GM19438 (cell line): Measurements from ENCODE around the gene PPCS.
"Not testable (repeated sequence)": the region's sequence is repeated elsewhere in the genome, so short reads cannot be mapped to it uniquely, and the experiment has no call there.

Experiments
- ATAC-seq: cut with Tn5 transposase; IDR thresholded peaks from one replicate; pipeline ENCODE4 v1.9.1; 2021; ENCODE audit warnings: low read depth; ENCODE audit not compliant: unreplicated experiment

Gene PPCS

GRCh38 chr1:42449256-42449655 is 7.1 kb upstream of the PPCS start:
- ATAC-seq, result no peak

DNA sequence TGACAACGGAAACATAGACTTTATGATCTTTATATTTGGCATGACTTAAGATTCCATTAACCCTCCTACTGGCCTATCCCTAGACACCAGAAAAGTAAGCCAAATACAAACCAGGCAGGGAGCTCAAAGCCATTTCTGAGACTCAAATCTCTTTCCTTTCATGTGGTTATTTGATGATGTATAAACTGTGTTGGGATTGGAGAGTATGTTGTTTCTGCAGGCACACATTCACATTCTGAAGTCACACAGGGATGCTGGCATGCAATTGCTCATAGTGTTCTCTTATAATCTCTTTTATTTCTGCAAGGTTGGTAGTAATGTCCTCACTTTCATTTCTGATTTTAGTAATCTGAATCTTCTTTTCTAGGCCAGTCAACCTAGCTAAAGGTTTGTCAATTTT is 6.3 kb upstream of the PPCS start:
- ATAC-seq, result no peak

DNA sequence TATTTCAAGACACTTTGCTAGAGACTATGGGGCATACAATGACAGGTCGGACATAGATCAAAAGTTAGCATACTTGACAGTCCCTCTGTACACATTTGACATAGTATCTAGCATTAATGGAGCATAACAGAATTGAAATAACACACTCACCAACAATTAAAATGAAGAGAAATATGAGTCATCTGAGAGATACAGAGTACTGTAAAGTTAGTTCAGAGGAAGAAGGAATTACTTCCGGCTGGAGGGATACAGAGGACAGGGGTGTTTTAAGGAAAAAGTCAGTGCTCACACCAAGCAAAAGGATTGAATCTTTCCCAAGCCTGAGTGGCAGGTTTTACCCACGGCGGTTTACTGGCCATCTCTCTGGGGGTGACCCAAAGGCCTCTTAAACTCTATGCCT is 3.0 kb upstream of the PPCS start:
- ATAC-seq, result no peak

DNA sequence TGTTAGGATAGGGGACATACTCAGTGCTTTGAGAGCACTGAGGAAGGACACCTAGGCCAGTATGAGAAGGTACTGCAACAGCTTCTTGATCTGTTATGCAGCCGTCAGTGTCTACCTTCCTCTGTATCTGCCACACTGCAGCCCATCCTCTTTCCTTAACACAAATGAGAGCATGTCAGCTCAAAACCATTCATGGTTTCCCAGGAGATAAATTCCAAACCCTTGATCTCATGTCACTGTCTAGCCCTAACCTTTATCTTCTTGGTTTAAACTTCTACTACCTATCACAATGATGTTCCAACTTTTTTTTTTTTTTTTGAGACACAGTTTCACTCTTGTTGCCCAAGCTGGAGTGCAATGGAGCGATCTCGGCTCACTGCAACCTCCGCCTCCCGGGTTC is 1.9 kb upstream of the PPCS start:
- ATAC-seq, result no peak

DNA sequence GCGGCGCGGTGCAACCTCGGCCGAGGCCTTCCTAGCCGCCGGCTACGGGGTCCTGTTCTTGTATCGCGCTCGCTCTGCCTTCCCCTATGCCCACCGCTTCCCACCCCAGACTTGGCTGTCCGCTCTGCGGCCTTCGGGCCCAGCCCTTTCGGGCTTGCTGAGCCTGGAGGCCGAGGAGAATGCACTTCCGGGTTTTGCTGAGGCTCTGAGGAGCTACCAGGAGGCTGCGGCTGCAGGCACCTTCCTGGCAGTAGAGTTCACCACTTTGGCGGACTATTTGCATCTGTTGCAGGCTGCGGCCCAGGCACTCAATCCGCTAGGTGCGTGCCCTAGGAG is 379 bp downstream of the PPCS start:
- ATAC-seq, result peak; percentile 52

- no peak for ATAC-seq
Observed at GRCh38 chr1:42461196-42461595, 4.9 kb downstream of the PPCS start.

DNA sequence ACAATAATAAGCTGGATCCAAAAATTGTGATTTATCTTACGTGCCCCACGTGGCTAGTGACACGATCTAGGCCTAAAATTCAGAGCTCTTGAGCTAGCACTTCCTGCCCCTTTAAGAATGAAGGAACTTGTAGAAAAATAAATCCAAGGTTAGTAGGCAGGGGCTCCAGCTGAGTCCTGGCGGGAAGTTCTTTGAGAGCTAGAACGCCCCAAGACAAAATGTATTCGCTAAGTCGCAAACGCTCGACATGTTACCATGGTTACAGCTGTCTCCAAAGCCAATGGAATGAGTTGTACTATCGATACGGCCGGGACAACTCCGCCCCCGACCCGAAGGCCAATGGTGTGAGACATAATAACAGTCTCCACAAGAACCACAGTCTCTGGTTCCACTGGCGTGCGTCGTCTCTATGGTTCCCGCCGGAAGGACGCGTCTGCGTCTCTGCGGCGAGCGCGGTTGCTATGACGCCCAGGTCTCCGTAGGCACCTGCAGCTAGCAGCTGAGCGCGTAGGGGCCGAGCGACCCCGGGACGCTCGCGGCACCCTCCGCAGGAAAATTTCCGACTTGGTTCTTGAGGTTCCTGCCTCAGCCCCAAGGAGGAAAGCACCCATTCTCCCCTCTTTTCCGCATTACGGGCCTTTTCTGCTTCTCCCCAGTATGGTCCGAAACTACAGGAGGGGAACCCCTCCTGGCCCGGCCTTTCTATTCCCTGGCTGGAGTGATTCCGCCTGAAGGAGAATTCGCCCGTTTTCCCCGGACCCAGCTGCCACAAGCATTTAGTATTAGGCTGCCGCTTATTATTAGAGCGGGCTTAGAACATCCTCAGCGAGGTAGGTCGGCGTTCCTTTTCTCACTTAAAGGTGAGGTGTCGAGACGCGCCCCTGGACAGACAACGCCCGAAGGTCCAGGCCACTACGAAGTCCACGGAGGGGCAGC is 6.8 kb downstream of the PPCS start, which contains the start of gene CCDC30:
Gene CCDC30 (plus strand): TSS at position 459 of the 936 bp plus-strand sequence. CDS start 17,266 bp downstream, outside the sequence.
- ATAC-seq, result peak; percentile 100

DNA sequence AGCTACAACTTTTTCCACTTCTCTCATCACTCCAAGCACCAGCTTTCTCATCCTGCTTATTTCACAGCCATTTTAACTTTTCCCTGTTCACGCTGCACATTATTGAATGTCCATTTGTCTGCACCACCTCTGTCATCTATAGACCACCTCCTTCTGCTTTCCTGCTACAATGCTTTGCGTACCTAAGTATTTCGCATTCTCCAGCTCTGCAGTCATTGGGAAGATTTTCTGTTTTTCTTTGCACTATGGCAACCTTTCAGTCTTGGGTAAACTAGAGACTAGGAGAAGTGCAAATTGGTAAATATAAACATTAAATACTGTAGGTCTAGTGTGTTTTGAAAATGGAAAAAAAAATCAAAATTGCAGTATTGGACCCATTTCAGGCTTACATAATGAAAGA is 7.6 kb downstream of the PPCS start:
- no peak for ATAC-seq

DNA sequence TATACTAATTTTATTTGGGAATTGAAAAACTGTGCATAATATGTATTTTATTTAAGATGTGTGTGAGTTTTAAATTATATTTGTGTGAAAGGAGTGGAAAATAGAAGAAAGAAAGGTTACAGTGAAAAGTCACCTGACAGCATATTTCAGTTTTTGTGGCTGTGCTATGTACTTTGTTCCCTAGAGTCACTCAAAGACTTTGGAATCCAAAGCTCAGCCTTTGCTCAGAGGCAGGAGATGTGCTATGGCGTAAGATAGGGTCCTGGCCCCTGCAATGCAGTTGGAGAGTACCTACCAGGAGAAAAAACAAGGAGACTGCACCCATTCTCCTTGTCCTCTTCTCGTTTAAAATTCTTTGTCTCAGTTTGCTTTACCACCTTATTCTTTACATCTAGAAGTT is 9.7 kb downstream of the PPCS start:
- no peak for ATAC-seq

DNA sequence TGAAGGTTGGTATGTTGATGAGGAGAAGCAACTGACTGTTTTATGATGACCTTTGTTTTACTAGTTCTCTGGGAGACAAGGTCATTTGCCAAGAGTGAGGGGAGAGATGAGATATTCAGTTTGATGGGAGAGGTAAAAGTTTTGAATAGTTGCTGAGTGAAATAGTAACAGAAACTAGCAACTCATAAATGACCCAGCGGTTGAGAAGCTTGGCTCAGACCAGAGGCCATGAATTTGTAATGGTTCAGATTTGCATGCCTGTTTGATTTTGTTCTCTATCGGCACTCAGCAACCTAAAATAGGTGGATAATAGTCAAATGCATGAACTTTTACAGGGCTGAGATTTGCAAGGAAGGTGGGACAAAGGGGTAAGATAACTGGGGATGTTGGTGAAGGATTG is 13.4 kb downstream of the PPCS start:
- no peak for ATAC-seq

GRCh38 chr1:42476605-42477004 is 20.3 kb downstream of the PPCS start:
- no peak for ATAC-seq

DNA sequence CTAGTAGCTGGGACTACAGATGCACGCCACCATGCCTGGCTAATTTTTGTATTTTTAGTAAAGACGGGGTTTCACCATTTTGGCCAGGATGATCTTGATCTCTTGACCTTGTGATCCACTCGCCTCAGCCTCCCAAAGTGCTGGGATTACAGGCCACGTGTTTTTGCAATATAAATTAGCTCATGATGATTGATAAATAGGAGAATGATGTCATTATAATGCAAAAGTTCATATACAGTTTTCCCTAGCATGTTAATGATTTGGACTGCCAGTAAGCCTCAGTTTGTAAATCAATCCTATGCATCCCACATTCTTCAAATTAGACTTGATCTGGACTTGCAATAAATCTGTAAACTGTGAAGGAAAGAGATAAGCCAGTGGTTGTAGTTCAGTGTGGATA is 21.0 kb downstream of the PPCS start:
- not testable (repeated sequence) for ATAC-seq

DNA sequence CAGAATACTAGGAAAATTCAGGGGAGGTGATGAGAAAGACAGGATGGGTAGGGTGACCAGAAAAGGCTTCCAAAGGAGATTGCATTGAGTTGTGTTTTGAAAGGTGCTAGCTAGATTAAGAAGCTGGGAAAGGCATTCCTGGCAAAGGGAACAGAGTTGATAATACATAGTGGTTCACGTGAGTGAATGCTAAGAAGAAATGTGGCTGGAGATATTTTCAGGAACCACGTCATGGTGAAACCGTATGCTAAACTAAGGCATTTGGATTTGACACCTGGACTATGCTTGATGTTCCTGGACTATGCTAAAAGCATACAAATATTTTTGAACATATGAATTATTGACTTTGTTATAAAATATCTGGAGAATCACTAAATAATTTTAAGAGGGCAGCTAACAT is 21.4 kb downstream of the PPCS start:
- ATAC-seq, result no peak

DNA sequence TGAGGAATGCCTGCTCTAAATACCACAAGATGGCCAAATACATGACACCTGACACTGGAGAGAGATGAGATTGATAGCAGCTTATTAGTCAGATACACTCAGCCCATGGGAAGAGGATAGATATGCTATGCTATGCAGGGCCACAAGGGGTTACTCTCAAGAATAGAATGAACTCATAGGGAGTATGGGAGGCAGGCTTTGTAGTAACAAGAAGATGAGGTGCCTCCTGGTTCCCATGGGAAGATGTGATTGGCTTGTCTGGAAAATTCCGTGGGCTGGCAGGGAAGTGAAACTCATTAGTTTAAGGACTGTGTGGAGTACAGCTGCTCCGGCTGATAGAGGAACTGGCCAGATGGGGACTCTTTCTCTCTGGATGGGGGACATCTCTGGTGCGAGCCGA is 23.3 kb downstream of the PPCS start:
- ATAC-seq, result no peak

- no peak for ATAC-seq
Observed at GRCh38 chr1:42480921-42481320, 24.6 kb downstream of the PPCS start.

DNA sequence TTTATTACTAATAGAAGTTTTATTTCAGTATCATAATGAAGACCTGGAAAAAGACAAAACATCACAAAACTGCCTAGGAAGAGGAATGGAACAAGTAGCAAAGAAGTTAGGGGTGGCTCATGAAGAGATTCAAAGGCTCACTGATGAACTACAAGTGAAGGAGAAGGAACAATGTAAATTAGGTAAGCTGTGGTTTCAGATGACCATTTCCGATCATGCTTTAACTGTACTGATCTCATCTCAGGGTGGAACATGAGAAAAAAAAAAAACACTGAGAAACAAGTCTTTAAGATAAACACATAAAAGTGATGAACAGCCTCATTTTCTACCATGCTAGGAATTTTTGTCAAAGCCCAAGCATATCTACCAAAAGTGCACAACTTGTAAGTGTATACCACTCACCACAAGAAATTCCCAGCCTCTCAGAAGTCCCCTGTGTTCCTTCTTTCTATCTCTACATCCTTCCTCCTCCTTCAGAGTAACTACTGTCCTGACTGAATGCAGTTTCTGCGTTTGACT is 26.4 kb downstream of the PPCS start:
- ATAC-seq, result no peak

DNA sequence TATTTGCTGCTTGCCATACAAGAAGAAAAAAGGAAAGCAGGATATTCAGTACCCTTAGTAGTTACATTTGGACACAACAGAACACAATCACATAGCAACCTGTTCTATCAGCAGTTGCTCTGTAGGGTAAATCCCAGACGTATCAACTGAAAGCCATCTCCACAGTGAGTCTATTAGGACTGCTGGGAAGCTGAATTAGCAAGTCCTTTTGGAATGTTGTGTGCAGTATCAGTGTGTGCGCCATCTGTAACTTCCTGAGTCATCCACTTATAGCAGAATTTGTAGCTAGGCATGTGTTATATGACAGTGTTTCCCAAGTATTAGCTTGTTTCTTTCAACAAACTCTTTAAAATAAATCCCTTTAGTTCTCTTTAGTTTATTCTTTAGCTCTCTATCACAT is 28.0 kb downstream of the PPCS start:
- no peak for ATAC-seq

- ATAC-seq, result no peak
Observed at GRCh38 chr1:42490237-42490636, 33.9 kb downstream of the PPCS start.

DNA sequence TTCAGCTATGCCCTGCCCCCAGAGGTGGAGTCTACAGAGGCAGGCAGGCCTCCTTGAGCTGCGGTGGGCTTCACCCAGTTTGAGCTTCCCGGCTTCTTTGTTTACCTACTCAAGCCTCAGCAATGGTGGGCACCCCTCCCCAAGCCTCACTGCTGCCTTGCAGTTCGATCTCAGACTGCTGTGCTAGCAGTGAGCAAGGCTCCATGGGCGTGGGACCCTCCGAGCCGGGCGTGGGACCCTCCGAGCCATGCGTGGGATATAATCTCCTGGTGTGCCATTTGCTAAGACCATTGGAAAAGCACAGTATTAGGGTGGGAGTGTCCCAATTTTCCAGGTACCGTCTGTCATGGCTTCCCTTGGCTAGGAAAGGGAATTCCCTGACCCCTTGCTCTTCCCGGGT is 45.7 kb downstream of the PPCS start:
- not testable (repeated sequence) for ATAC-seq

- no peak for ATAC-seq
Observed at GRCh38 chr1:42504535-42505128, 48.3 kb downstream of the PPCS start.

DNA sequence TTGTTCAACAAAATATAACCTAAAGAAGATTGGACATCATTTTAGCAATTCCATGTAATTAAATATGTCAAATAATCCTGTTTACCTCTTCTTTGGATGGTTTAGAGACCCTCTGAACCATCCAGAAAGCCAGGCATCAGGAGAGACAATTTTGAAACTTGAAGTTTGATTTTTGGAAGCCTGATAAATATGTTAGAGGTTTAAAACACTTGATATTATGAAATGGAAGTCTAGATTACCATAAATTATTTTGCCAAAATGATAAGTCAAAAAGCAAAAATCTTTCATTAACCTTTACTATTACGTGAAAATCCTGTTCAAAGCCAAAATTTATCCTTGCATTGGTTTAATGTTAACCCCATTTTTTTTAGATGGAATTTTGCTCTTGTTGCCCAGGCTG is 50.2 kb downstream of the PPCS start:
- no peak for ATAC-seq
